ACHN (cell line): ENCODE measurements around the gene OPA3.

ENCODE experiments used
- DNase-seq: peaks from one replicate; pipeline ENCODE4 v3.0.0-alpha.2; 2015
- in situ Hi-C: cut with HindIII; loops from 2 replicates; pipeline ENCODE4 v1.10.0; 2017; ENCODE audit warnings: low sequenced_read_pairs, low pct_ligation_motif_present, low pct_unique_long_range_greater_than_20kb

The OPA3 gene

GRCh38 chr19:45528744-45529419 is 55.7 kb downstream of the OPA3 start:
- no peak for DNase-seq
- in situ Hi-C loops, result no loop called here

- in situ Hi-C loops, result no loop called here
- DNase-seq, result peak; percentile 10
These were observed 56.4 kb downstream of the OPA3 start for GRCh38 chr19:45528149-45528743.

- no peak for DNase-seq
- in situ Hi-C loops, result no loop called here
These were observed 56.9 kb downstream of the OPA3 start for GRCh38 chr19:45527731-45528130.

GRCh38 chr19:45526971-45527370 is 57.6 kb downstream of the OPA3 start:
- in situ Hi-C loops, result no loop called here
- DNase-seq, result no peak

- DNase-seq, result peak; percentile 58
- in situ Hi-C loops, result no loop called here
These were observed 58.5 kb downstream of the OPA3 start for GRCh38 chr19:45526143-45526542.

GRCh38 chr19:45524575-45525129 is 60.0 kb downstream of the OPA3 start:
- in situ Hi-C loops, result no loop called here
- DNase-seq, result no peak

GRCh38 chr19:45523642-45524256 is 60.9 kb downstream of the OPA3 start:
- in situ Hi-C loops, result no loop called here
- DNase-seq, result peak; percentile 85

GRCh38 chr19:45522010-45522941 is 62.3 kb downstream of the OPA3 start:
- in situ Hi-C loops, result no loop called here
- DNase-seq, result no peak

GRCh38 chr19:45518469-45518826 is 66.2 kb downstream of the OPA3 start:
- in situ Hi-C loops, result no loop called here

GRCh38 chr19:45517641-45518468 is 66.7 kb downstream of the OPA3 start:
- in situ Hi-C loops, result no loop called here
- no peak for DNase-seq

More at GRCh38 chr19:45518469-45518826, 66.2 kb downstream of the OPA3 start:
- DNase-seq, result no peak

GRCh38 chr19:45517238-45517637 is 67.4 kb downstream of the OPA3 start:
- no peak for DNase-seq
- in situ Hi-C loops, result no loop called here

- DNase-seq, result no peak
- in situ Hi-C loops, result no loop called here
These were observed 68.7 kb downstream of the OPA3 start for GRCh38 chr19:45515807-45516401.

GRCh38 chr19:45515081-45515624 is 69.4 kb downstream of the OPA3 start:
- in situ Hi-C loops, result no loop called here
- DNase-seq, result no peak

GRCh38 chr19:45514376-45515051 is 70.1 kb downstream of the OPA3 start:
- no peak for DNase-seq

GRCh38 chr19:45512881-45513483 is 71.6 kb downstream of the OPA3 start:
- in situ Hi-C loops, result no loop called here
- DNase-seq, result no peak

More at GRCh38 chr19:45514376-45515051, 70.1 kb downstream of the OPA3 start:
- in situ Hi-C loops, result no loop called here

GRCh38 chr19:45511074-45511473 is 73.5 kb downstream of the OPA3 start:
- no peak for DNase-seq

More at GRCh38 chr19:45511074-45511473, 73.5 kb downstream of the OPA3 start:
- in situ Hi-C loops, result no loop called here
